SHP77 treated with DMSO at 0.1 percent for 48 hours (cell line): ENCODE data around the gene NCSTN.

Experiments used
- DNase-seq: peaks from one replicate; lab custom pipeline; 2025; lab: John Stamatoyannopoulos, UW

The NCSTN gene

GRCh38 chr1:160351629-160352028 is 8.4 kb downstream of the NCSTN start:
- no peak for DNase-seq

DNA sequence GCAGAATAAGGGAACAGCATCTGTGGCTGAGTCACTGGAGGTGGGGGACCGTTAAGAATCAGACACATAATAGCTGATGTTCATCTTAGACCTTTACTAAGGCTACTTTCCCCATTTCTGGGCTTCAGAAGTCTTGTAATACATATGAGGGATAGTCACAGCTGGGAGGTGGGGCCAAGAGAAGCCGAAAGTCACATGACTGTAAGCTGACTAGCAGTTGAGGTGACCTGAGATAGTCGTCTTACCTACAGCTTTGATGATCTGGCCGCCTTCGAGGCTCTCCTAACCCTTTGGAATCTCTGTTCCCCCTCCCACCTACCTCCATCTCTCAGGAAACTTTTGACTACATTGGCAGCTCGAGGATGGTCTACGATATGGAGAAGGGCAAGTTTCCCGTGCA is 9.4 kb downstream of the NCSTN start:
- no peak for DNase-seq

GRCh38 chr1:160353223-160353622 is 10.0 kb downstream of the NCSTN start:
- DNase-seq, result no peak

DNA sequence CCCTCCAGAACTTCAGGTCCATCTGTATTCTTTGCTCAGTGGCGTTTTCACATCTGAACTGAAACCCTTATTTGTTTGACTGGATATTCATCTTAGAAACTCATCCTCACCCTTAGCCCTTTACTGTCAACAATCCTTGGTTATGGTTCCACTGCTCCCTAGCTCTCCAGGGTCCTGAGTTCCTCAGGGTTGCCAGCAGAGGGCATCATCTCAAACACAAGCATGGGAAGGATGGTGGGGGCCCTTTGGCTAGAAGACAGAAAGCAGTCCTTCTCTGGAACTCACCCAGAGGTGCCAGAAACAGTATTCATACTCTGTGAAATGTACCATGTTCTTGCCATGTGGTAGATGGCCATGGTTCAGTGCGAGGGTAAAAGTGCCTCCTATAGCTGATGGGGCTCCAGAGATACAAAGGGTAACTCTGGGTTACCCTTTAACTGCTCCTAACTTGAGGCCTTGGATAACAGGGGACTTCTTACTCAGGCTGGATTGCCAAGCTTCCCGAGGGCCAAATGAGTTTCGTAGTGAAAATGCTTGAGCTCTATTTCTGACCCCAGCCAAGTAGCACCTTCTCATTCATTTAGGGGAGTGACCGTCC is 11.3 kb downstream of the NCSTN start:
- DNase-seq, result no peak

- DNase-seq, result no peak
These were observed 14.3 kb downstream of the NCSTN start for GRCh38 chr1:160357286-160358002.

DNA sequence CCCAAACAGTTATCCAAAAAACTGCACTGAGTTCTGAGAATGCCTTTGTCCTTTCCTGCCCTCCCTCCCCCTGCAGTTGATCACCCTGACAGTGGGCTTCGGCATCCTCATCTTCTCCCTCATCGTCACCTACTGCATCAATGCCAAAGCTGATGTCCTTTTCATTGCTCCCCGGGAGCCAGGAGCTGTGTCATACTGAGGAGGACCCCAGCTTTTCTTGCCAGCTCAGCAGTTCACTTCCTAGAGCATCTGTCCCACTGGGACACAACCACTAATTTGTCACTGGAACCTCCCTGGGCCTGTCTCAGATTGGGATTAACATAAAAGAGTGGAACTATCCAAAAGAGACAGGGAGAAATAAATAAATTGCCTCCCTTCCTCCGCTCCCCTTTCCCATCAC is 14.9 kb downstream of the NCSTN start:
- no peak for DNase-seq

DNA sequence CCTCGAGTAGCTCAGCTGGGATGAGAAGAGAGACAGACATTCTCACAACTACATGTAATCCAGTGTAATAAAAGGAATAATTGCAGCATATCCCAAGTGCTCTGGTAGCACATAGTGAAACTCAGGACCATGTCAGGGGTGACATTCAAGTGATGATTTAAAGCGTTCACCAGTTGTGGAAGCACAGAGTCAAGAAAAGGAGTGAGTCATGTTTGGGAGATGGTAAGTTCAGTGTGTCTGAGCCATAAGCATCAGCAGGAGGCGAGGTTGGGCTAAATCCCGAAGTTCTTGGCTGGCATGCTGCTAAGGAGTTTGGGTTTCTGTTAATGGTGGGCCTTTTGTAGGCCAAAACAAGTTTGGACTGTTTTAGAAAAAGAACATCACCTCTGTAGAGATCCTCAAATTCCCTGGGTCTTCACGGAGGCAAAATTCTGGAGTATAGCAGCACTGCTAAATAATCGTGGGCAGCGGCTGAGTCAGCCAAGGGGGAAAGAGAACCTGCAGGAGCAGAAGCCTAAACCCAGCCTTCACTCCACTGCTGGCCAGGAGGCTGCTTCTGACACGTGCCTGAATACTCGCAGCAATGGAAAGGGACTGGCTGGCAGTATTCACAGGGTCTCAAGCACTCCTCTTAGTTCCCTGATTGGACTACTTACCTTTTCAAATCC is 16.5 kb downstream of the NCSTN start:
- DNase-seq, result no peak

GRCh38 chr1:160360227-160360695 is 17.1 kb downstream of the NCSTN start:
- DNase-seq, result no peak

DNA sequence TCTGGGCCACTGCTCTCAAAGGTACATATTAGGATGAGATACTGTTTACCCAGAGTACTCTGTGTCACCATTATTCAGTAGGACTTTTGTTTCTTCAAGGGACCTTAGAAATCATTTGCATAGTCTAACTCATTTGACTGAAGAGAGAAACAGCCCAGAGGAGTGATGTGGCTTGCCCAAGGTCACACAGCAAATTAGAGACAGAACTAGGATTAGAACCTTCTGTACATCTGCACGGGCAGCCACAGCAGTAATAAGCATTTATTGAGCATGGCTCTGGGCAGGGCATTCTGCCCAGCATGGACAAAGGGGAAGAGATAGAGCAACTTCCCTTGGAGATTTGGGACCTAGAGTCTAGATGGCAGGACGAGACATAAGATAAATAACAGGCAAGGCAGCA is 18.0 kb downstream of the NCSTN start:
- DNase-seq, result no peak

- no peak for DNase-seq
These were observed 18.6 kb downstream of the NCSTN start for GRCh38 chr1:160361814-160362167.

GRCh38 chr1:160362168-160362957 is 19.2 kb downstream of the NCSTN start:
- no peak for DNase-seq

DNA sequence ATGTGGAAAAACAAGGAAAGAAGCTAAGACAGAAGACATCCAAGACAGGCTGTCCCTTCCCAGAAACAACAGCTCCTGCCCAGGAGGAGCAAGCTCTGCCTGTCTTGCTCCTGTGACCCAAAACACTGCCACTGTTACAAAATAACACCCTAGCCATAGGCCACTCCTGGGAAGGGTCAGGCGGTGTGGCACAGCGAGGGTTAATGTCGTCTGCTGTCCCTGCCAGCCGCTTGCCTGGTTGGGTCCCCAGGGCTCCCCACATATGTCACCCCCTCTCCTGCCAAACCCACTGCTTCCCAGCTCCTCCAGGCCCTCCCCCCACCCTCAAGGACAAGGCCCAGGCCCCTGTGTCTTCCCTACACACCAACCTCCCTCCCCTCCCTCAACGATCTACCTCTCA is 19.8 kb downstream of the NCSTN start:
- no peak for DNase-seq

- DNase-seq, result no peak
These were observed 21.0 kb downstream of the NCSTN start for GRCh38 chr1:160363951-160364735.

GRCh38 chr1:160365325-160365724 is 22.1 kb downstream of the NCSTN start:
- no peak for DNase-seq

DNA sequence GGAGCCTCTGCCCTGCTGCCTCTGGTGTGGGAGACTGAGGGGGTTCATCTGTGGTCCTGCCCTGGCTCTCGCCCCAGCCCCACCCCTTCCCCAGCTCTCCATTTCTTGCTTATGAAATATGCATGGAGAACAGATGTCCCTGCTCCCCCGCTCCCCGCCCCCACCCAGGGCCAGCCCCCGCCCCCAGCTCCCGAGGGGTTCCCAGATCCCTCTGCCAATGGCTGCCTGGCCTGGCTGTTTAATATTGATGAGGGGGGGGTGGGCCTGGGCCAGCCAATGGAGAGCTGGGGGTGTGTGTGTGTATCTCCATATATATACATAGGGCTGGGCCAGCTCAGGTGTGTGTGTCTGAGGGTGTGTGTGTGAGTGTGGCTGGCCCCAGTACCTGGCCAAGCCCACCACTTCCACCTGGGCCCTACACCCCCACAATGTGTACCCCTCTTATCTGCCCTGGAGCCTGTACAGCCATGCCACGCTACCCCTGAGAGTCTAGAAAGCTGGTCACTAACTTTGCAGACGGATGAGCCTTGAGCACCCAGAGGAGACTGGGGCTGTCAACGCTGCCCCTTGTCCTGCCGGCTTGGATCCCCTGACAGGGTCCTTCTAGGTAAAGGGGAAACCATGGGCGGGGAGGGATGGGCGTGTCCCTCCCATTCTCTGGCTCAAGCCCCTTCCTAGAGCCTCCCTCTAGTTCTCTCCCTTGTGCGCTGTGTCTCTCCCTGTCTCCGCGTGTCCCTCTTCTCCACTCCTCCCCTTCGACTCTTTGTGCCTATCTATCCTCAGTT is 23.7 kb downstream of the NCSTN start, which contains the start of gene NHLH1:
Gene NHLH1 (plus strand): TSS at position 341 of the 785 bp plus-strand sequence. CDS start 3,661 bp downstream, outside the sequence.
- DNase-seq, result no peak

DNA sequence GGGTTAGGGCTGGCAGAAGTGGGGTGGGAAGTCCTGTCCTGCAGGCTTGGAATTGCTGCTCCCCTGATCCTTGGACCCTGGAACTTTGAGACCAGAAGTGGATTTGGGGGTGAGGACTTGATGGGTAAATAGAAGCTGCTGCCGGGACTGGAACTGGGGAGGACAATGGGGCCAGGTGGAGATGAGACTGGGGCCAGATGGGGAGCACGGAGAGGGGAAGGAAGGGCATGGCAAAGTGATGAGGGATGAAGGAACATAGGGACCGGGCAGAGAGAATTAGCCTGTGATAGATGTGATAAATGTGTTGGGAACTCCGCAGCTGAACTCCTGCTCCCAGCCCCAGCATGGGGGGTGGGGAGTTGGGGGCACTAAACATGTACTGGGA is 24.3 kb downstream of the NCSTN start:
- DNase-seq, result no peak

GRCh38 chr1:160367934-160368923 is 25.0 kb downstream of the NCSTN start:
- no peak for DNase-seq

GRCh38 chr1:160369087-160369486 is 25.9 kb downstream of the NCSTN start:
- DNase-seq, result no peak

- no peak for DNase-seq
These were observed 27.6 kb downstream of the NCSTN start for GRCh38 chr1:160370561-160371345.
